GM12878 (cell line): ENCODE measurements around the gene PRKCD. TPM values are rescaled to one million over a fixed set of nuclear protein-coding genes. Genes with fewer than 3 reads are reported as not detected.
A peak's percentile ranks its signal among the peaks of the same experiment; 100 is the strongest.

Source experiments
- ATAC-seq: fragments of 200-7000 bp; cut with Tn5 transposase; 3 replicates; pipeline ENCODE4 v1.9.1; 2020; ENCODE audit warnings: mild to moderate bottlenecking, moderate library complexity
- BruUV-seq: library from RNA; stranded (reverse); fragments of 400-500 nt; replicated peaks from 2 replicates; lab custom pipeline; 2021; lab: Mats Ljungman, UMichigan
- CTCF ChIA-PET: fragments of 300-600 bp; sonication (Branson Sonifier 250); formaldehyde crosslinking; extraction: SDS; loops from one replicate; lab custom pipeline; 2021; ENCODE audit warnings: inconsistent platforms; lab: Yijun Ruan, JAX
- POLR2A ChIA-PET: fragments of 350-600 bp; formaldehyde crosslinking; extraction: SDS; loops from one replicate; lab custom pipeline; 2021; ENCODE audit warnings: inconsistent platforms; lab: Charles Lee
- RAD21 ChIA-PET: fragments of 300-600 bp; sonication (Branson Sonifier 250); formaldehyde crosslinking; loops from one replicate; lab custom pipeline; 2023; ENCODE audit warnings: antibody characterized with exemption; ENCODE audit not compliant: unreplicated experiment; lab: Charles Lee
- SMC1A ChIA-PET: fragments of 300-600 bp; sonication (Branson Sonifier 250); formaldehyde crosslinking; loops from one replicate; lab custom pipeline; 2023; ENCODE audit not compliant: unreplicated experiment, uncharacterized antibody; lab: Charles Lee
- DNase-seq: peaks from one replicate; pipeline ENCODE4 v3.0.0-alpha.2; 2011; ENCODE audit warnings: low read depth, low spot score
- FAIRE-seq: peaks from 3 replicates; lab custom pipeline; 2011; peaks lifted over from hg19 to GRCh38; lab: Jason Lieb, UNC
- H2AFZ ChIP-seq: 2 replicates; pipeline ENCODE4 v1.6.0; 2011; ENCODE audit warnings: low read depth, low read length, control low read depth; ENCODE audit not compliant: control insufficient read depth
- H3K27ac ChIP-seq: 2 replicates; pipeline ENCODE4 v1.5.1; 2011; ENCODE audit warnings: control low read depth; ENCODE audit not compliant: control insufficient read depth, insufficient read depth
- H3K27me3 ChIP-seq, 2 experiments: replicated peaks in 1 of 2; 2 replicates each; pipeline versions ENCODE4 v1.6.0 to v1.6.1; 2011; ENCODE audit warnings: low read length in 1 of 2; ENCODE audit not compliant: control insufficient read depth in 2 of 2, insufficient read depth in 2 of 2
- H3K36me3 ChIP-seq, 2 experiments: 2 replicates each; pipeline ENCODE4 v1.5.1; 2011; ENCODE audit warnings: low read length in 1 of 2; ENCODE audit not compliant: control insufficient read depth in 2 of 2, insufficient read depth in 2 of 2
- H3K4me1 ChIP-seq: 2 replicates; pipeline ENCODE4 v1.6.1; 2011; ENCODE audit warnings: mild to moderate bottlenecking, low read length, moderate library complexity, mixed read lengths; ENCODE audit not compliant: control insufficient read depth, insufficient read depth
- H3K4me2 ChIP-seq: 2 replicates; pipeline ENCODE4 v1.6.0; 2011; ENCODE audit warnings: control low read depth; ENCODE audit not compliant: control insufficient read depth, insufficient read depth
- H3K4me3 ChIP-seq: fragments of 200-600 bp; sonication (generic); 2 replicates; pipeline ENCODE4 v1.5.1; 2016
- H3K79me2 ChIP-seq: 2 replicates; pipeline ENCODE4 v1.6.0; 2011; ENCODE audit warnings: low read length; ENCODE audit not compliant: control insufficient read depth, insufficient read depth
- H3K9ac ChIP-seq: 2 replicates; pipeline ENCODE4 v1.8.0; 2011; ENCODE audit warnings: low read length, control low read depth, mixed read lengths; ENCODE audit not compliant: control insufficient read depth, insufficient read depth
- H3K9me3 ChIP-seq: replicated peaks from 3 replicates; pipeline ENCODE4 v1.5.1; 2011; ENCODE audit warnings: mild to moderate bottlenecking, low read length; ENCODE audit not compliant: control insufficient read depth, insufficient read depth
- H4K20me1 ChIP-seq: 2 replicates; pipeline ENCODE4 v1.6.0; 2011; ENCODE audit not compliant: control insufficient read depth, insufficient read depth
- BRCA1 ChIP-seq: IDR thresholded peaks from 2 replicates; pipeline ENCODE4 v1.6.1; 2011; ENCODE audit warnings: low read depth, low read length, improper control_type of control experiment
- E2F4 ChIP-seq: IDR thresholded peaks from 2 replicates; pipeline ENCODE4 v1.6.1; 2012; ENCODE audit warnings: low read depth, low read length, improper control_type of control experiment
- ELK1 ChIP-seq: IDR thresholded peaks from 2 replicates; pipeline ENCODE4 v1.6.1; 2012; ENCODE audit warnings: low read depth, low read length, improper control_type of control experiment
- GATAD2B ChIP-seq: fragments of 450-650 bp; conservative IDR thresholded peaks from 2 replicates; pipeline ENCODE4 v1.6.1; 2017; ENCODE audit warnings: low read depth, mild to moderate bottlenecking, moderate library complexity
- HSF1 ChIP-seq: fragments of 150-350 bp; IDR thresholded peaks from 2 replicates; pipeline ENCODE4 v1.6.1; 2014; ENCODE audit warnings: mild to moderate bottlenecking, low read depth, low read length
- IRF4 ChIP-seq: IDR thresholded peaks from 2 replicates; pipeline ENCODE4 v1.6.1; 2011; ENCODE audit warnings: low read depth, low read length
- MEF2A ChIP-seq: IDR thresholded peaks from 2 replicates; pipeline ENCODE4 v1.6.1; 2011; ENCODE audit warnings: low read depth, mild to moderate bottlenecking, low read length, moderate library complexity; ENCODE audit not compliant: insufficient read depth
- NFXL1 ChIP-seq: fragments of 450-650 bp; IDR thresholded peaks from 2 replicates; pipeline ENCODE4 v1.6.1; 2017; ENCODE audit warnings: antibody characterized with exemption, mild to moderate bottlenecking, borderline replicate concordance
- PBX3 ChIP-seq: IDR thresholded peaks from 2 replicates; pipeline ENCODE4 v1.6.1; 2011; ENCODE audit warnings: mild to moderate bottlenecking, low read depth, low read length, moderate library complexity; ENCODE audit not compliant: insufficient replicate concordance
- RAD21 ChIP-seq: IDR thresholded peaks from 2 replicates; pipeline ENCODE4 v1.6.1; 2011; ENCODE audit warnings: mild to moderate bottlenecking, low read depth, low read length, moderate library complexity; ENCODE audit not compliant: insufficient read depth
- RELB ChIP-seq: fragments of 450-650 bp; IDR thresholded peaks from 2 replicates; pipeline ENCODE4 v1.6.1; 2017; ENCODE audit warnings: low read depth, mild to moderate bottlenecking, moderate library complexity
- RUNX3 ChIP-seq: IDR thresholded peaks from 2 replicates; pipeline ENCODE4 v1.6.1; 2012; ENCODE audit warnings: low read length, inconsistent platforms
- SMAD5 ChIP-seq: IDR thresholded peaks from 2 replicates; pipeline ENCODE4 v1.6.1; 2016; ENCODE audit warnings: antibody characterized with exemption, low read depth
- SMARCA5 ChIP-seq: fragments of 450-650 bp; IDR thresholded peaks from 2 replicates; pipeline ENCODE4 v1.6.1; 2017; ENCODE audit warnings: mild to moderate bottlenecking
- TAF1 ChIP-seq: IDR thresholded peaks from 2 replicates; pipeline ENCODE4 v1.6.1; 2011; ENCODE audit warnings: mild to moderate bottlenecking, low read depth, low read length, borderline replicate concordance
- whole genome bisulfite sequencing: methylation state at CpG from one replicate; pipeline ENCODE4 v1.1.6; 2016; ENCODE audit warnings: low lambda C conversion rate; ENCODE audit not compliant: insufficient replicate concordance, insufficient coverage; ENCODE audit errors: missing lambda C conversion rate; 5-methylcytosine and 5-hydroxymethylcytosine counted together
- in situ Hi-C: fragments of 300-500 bp; cut with MboI; formaldehyde crosslinking; loops from 9 replicates; pipeline ENCODE4 v1.14.3; 2018; ENCODE audit warnings: mixed read lengths
- intact Hi-C: fragments of 100-400 bp; cut with micrococcal nuclease; formaldehyde crosslinking; loops from one replicate; pipeline ENCODE4 v1.14.2; 2022; ENCODE audit not compliant: unreplicated experiment
- polyA plus RNA-seq, 11 experiments: library from polyadenylated mRNA; depleted of rRNA in 4 of 11; unstranded in 6 of 11; stranded (reverse) in 5 of 11; fragments of >200 nt; fragmentation: Nextera tagmentation in 4 of 11; fragmentation: Illumina TruSeq in 1 of 11; extraction: Ambion mirVana in 4 of 11; extraction: Trizol in 1 of 11; gene quantifications; 1 replicate in 1 of 11; 2 replicates in 10 of 11; pipeline versions ENCODE4 v1.2.1 to v1.2.3, GENCODE V29; 2011 to 2016; ENCODE audit warnings: inconsistent platforms in 2 of 11, missing spikeins in 2 of 11, low read depth in 1 of 11
- total RNA-seq, 4 experiments: library from RNA; depleted of rRNA in 3 of 4; stranded (reverse); fragments of >200 nt in 3 of 4; fragmentation: Illumina TruSeq in 1 of 4; extraction: Trizol in 1 of 4; gene quantifications; 2 replicates each; pipeline versions ENCODE4 v1.2.1 to v1.2.3, GENCODE V29; 2013 to 2021

PRKCD gene
- total and polyA plus RNA-seq, 10 of the 15 experiments (the other 5 are each of a cell fraction or from before 2014, with no cell fraction given): 10.0 to 114 (median 42.4) TPM

GRCh38 chr3:53146319-53146891 is 14.6 kb upstream of the PRKCD start (continued):
- TF ChIP-seq RAD21 (no peak), HSF1 (no peak), TAF1 (no peak), MEF2A (no peak), SMAD5 (no peak), RUNX3 (no peak), IRF4 (no peak), RELB (no peak)

GRCh38 chr3:53147151-53147902 is 13.7 kb upstream of the PRKCD start:
- H2AFZ ChIP-seq: no peak overlapping the region
- BruUV-seq: no TSS peak
- no peak overlapping the region for H3K9ac ChIP-seq
- H3K27ac ChIP-seq: no peak overlapping the region
- H3K4me3 ChIP-seq: no peak overlapping the region
- FAIRE-seq: no peak
- peak; percentile 45 for ATAC-seq
- DNase-seq: no peak
- H3K79me2 ChIP-seq: no peaks in the 10 kb centered on the region
- H3K9me3 ChIP-seq: no peaks in the 10 kb centered on the region
- no peaks in the 10 kb centered on the region for H4K20me1 ChIP-seq
- H3K27me3 ChIP-seq: no peaks in the 10 kb centered on the region
- intact Hi-C loops (no loop called here), in situ Hi-C loops (no loop called here)
- no peaks in the 10 kb centered on the region for H3K36me3 ChIP-seq
- POLR2A ChIA-PET: interaction anchor here (0.6 to 3.2 kb wide), 7 partner anchors 10 to 49 kb away, joined by 3 to 14 read pairs (median 4); partner anchors contain the start of gene PRKCD
- H3K4me2 ChIP-seq: no peak overlapping the region
- SMC1A ChIA-PET: interaction anchor here (0.8 to 8.6 kb wide), 4 partner anchors 12 to 49 kb away, joined by 3 to 65 read pairs (median 4); partner anchors contain the start of gene PRKCD
- 55% methylated on average over 11 of the region's 11 CpGs for WGBS
- CTCF ChIA-PET: interaction anchor here (0.7 to 6.6 kb wide), 12 partner anchors 10 to 49 kb away, joined by 3 to 63 read pairs (median 4); no protein-coding TSS in a partner anchor
- peaks cover 13% of the 10 kb centered on the region for H3K4me1 ChIP-seq
- RAD21 ChIA-PET: interaction anchor here (0.9 to 2.3 kb wide), 6 partner anchors 12 to 49 kb away, joined by 3 to 8 read pairs (median 5); no protein-coding TSS in a partner anchor
- TF ChIP-seq SMARCA5 (0 out of 2 replicates have a peak, but pooled peaks have one; percentile 20), NFXL1 (no peak), PBX3 (no peak), GATAD2B (peak; percentile 66; the same call in 1 of the 2 replicates), E2F4 (no peak), BRCA1 (no peak), ELK1 (no peak)
